Activated CD4-positive, CD25-positive, alpha-beta regulatory T cell (primary cell): ENCODE results near the gene DNAJC12.
"Not testable (repeated sequence)": the region's sequence is repeated elsewhere in the genome, so short reads cannot be mapped to it uniquely, and the experiment has no call there.

Experiments used
- DNase-seq, 4 experiments: peaks; one replicate each; lab custom pipeline; 2025; lab: John Stamatoyannopoulos, UW

Gene DNAJC12

GRCh38 chr10:67837541-67838314, at the start of gene DNAJC12:
TSS of gene DNAJC12 (minus strand) at chr10:67838188. CDS start at chr10:67838011, 177 bp downstream.
- no peak for DNase-seq

- peak; percentile 41 to 70 (median 54) for DNase-seq
These were observed 47.1 kb upstream of the DNAJC12 start for GRCh38 chr10:67884842-67885670.

DNA sequence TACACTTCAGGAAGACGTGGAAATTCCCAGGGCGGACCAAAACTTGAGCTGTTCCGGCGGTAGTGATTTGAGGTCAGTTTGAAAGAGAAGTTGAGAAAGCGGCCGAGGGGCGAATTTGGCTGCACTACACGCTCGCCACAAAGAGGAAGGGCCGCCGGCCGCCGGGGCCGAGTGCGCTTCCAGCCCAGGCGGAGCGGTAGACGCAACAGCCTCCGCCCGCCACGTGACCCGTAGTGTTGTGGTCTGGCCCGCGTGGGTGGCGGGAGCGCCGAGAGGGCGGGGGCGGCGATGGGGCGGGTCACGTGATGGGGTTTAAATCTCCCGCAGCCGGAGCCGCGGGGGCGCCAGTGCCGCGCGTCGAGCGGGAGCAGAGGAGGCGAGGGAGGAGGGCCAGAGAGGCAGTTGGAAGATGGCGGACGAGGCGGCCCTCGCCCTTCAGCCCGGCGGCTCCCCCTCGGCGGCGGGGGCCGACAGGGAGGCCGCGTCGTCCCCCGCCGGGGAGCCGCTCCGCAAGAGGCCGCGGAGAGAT, 46.4 kb upstream of the DNAJC12 start, which contains the start of gene SIRT1:
Gene SIRT1, plus strand, starts transcription at position 344 of the 529 bp plus-strand sequence. Its CDS starts 66 bp downstream, at position 410.
- DNase-seq: peak; percentile 85 to 88 (median 86)

GRCh38 chr10:67883710-67884312, 45.8 kb upstream of the DNAJC12 start:
- no peak for DNase-seq

GRCh38 chr10:67878133-67878532, 40.1 kb upstream of the DNAJC12 start:
- DNase-seq: no peak

DNA sequence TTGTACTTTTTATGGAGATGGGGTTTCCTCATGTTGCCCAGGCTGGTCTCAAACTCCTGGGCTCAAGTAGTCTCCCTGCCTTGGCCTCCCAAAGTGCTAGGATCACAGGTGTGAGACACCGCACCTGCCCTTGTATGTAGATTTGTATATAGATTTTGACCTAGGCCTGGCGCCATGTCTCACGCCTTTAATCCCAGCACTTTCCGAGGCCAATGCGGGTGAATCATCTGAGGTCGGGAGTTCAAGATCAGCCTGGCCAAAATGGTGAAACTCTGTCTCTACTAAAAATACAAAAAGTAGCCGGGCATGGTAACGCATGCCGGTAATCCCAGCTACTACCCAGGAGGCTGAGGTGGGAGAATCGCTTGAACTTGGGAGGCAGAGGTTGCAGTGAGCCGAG, 39.4 kb upstream of the DNAJC12 start:
- not testable (repeated sequence) for DNase-seq

GRCh38 chr10:67875340-67876238, 37.6 kb upstream of the DNAJC12 start:
- DNase-seq: no peak

DNA sequence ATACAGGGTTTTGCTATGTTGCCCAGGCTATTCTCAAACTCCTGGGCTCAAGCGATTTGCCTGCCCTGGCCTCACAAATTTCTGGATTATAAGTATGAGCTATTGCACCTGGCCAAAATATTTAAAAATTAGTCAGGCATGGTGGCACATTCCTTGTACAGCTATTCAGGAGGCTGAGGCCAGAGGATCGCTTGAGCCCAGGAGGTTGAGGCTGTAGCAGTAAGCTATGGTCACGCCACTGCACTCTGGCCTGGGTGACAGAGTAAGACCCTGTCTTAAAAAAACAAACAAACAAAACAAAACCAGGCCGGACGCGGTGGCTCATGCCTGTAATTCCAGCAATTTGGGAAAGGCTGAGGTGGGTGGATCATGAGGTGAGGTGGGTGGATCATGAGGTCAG, 32.0 kb upstream of the DNAJC12 start:
- DNase-seq: no peak

GRCh38 chr10:67868132-67868531, 30.1 kb upstream of the DNAJC12 start:
- no peak for DNase-seq

DNA sequence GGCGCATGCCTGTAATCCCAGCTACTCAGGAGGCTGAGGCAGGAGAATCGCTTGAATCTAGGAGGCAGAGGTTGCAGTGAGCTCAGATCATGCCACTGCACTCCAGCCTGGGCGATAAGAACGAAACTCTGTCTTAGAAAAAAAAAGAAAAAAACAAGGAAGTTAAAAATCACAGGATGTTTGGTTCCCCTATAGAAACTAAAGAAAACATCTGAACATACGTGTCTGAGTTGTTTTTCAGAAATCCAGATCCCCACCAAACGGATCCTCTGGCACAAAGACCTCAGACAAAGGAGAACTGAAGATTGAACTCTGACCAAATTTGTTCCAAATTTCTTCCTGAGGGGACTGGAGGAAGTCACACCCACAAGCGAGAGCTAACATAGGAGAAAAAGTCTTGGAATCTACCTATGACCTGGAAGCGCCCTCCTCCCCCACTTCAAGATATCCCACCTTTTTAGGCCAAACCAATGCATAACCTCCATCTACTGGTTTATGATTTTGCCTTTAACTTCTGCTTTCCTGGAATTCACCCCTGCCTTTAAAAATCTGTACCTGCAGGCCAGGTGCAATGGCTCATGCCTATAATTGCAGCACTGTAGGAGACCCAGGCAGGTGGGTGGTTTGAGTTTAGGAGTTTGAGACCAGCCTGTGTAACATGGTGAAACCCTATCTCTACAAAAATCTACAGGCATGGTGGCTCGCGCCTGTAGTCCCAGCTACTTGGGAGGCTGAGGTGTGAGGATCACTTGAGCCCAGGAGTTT, 26.8 kb upstream of the DNAJC12 start:
- no peak for DNase-seq

DNA sequence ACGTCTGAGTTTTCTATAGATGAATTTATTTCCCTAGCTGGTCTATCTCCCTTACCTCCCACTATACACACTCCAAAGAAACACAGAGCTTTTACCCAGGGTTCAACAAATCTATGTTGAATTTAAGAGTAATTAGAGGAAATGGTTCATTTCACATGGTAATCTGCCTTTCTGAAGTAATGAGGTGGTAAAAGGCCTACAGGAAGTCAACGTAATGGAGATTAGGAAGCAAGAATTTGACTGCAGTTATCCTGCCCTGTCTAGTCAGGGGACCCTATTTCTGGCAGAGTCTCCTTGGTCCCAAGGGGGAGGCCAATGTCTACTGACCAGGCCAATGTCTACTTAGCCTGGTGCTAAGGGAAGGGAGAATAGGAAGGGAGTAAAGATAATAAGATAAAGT, 25.1 kb upstream of the DNAJC12 start:
- no peak for DNase-seq

DNA sequence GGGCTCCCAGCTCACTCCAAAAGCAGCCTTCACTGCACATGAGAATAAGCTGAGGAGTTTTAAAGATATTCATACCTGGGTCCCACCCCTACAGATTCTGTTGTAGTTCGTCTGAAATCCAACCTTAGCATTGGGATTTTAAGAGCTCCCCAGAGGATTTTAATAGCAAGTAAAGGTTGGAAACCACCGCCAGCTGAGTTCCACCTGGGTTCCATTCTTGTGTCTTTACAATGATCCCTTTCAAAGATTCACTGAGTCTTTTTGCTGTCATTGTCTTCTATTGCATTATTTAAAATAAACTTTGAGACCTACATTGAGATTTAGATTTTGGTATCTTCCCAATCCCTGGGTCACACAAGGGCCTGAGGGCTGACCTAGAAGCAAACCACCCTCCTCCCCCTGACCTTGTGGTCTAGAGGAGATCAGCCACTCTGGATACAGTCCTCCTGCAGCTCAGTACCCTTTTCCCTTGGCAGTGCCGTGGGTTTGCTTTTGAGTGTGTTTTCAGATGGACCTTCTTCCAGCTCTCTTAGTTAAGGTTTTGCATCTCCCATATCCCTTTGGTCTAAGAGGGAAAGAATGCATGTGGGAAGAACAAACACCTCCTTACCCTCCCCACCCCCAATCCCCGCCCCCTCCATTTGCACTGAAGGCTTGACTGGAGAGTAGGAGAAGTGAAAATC, 23.9 kb upstream of the DNAJC12 start:
- DNase-seq: no peak

DNA sequence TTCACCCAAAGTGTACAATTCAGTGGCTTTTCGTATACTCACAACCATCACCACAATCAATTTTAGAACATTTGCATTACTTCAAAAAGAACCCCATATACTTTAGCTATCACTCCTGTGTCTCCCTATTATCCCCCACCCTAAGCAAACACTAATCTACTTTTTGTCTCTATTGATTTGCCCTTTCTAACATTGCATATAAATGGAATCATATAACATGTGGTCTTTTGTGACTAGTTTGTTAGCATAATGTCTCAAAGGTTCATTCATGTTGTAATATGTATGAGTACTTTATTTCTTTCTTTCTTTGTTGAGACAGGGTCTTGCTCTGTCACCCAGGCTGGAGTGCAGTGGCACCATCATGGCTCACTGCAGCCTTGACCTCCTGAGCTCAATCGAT, 21.0 kb upstream of the DNAJC12 start:
- no peak for DNase-seq

DNA sequence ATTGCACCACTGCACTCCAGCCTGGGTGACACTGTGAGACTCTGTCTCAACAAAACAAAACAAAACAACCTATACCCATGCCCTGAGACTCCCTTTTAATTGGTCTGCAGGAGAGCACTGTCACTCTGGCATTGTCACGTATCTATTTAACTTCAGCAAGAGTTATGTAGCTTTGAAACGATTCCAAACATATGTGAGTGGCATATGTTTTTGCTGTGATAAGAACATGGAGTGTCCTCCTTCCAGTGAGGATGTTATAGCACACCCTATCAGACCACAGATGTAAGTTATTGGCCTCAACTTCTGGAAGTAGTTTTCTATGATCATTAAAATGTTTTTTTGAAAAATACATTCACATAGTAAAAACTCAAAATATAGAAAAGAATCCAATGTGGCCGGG, 15.5 kb upstream of the DNAJC12 start:
- no peak for DNase-seq

DNA sequence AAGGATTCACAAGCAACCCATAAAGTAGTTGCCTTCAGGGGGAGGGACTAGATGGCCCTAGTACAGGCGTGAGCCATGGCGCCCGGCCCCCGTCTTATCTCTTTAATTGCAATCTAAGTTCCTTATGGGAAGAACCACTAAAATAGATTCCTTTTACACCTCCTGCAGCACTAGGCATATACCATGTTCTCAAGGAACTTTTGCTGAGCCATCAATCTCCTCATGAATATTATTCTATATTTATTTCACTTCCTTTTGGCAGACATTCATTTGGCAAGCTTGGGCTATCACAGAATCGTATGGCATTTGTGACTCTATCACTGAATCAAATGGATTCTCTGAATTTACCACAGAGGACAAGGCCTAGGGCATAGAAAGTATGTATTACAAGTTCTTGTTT, 14.8 kb upstream of the DNAJC12 start:
- no peak for DNase-seq

DNA sequence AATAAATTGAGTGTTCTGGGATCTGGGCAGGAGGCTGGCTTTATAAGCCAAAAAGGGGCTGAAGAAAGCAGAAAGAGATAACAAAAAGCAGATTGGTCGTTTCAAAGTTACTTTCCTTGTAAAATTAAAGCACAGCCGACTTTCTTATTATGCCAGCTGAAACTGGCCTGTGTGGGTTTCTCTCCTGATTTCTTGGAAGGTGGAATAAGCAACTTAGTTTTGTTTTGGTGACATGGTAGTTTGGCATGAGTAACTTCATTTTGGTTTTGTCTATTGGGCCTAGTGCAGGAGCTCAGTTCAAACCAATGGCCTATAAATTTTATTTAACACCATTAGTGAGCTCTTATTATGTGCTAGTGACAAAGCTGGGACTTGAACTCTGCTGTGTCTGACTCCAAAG, 13.2 kb upstream of the DNAJC12 start:
- no peak for DNase-seq

DNA sequence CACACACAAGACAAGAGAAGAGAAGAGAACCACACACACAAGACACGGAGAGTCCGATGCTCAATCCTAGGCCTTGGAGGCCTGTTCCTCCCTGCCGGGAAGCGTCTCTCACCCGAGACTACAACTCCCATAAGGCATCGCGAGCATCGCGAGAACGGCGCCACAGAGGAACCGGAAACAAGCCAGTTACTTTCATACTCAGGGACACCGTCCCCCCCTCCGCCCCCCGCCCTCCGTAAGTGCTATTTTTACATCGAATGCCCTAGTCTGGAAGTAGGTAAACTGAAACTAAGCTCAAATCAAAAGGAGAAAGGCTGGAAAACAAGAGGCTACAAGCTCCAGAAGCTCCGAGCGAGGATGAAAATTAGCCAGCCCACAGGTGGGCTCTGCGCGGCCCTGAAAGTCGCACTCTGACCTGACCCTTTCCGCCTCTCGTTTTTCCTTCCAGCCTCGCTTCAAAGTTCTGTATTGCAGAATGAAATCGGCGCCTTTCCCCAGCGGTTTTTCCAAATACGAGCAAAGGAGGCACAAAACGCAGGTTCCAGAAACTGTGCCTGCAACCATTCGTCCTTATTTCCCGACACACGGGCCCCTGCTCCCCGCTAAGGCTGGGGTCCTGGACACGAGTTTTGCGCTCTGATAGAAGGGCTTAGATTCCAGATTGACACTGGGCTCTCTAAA, 11.5 kb upstream of the DNAJC12 start:
- peak; percentile 78 to 93 (median 84) for DNase-seq

DNA sequence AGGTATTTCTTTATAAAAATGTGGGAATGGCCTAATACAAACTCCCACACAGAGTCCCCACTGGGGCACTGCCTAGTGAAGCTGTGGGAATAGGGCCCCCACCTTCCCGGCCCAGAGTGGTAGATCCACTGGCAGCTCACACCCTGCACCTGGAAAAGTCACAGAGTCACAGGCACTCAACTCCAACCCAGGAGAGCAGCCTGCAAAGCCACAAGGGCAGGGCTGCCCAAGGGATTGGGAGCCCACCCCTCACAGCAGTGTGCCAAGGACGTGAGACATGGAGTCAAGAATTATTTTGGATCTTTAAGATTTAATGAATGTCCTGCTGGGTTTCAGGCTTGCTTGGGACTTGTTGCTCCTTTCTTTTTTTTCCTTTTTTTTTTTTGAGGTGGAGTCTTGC, 5.3 kb upstream of the DNAJC12 start:
- no peak for DNase-seq

GRCh38 chr10:67841737-67842136, 3.7 kb upstream of the DNAJC12 start:
- DNase-seq: no peak
